H9 (cell line): ENCODE results near the gene UPB1. TPM values are rescaled to one million over a fixed set of nuclear protein-coding genes. Genes with fewer than 3 reads are reported as not detected.

ENCODE experiments used
- DNase-seq: peaks from one replicate; pipeline ENCODE4 v3.0.0-alpha.2; 2017
- H2AFZ ChIP-seq: one replicate; pipeline ENCODE4 v1.6.1; 2013; ENCODE audit warnings: mild to moderate bottlenecking, low read length, control low read depth, moderate library complexity
- H2AK5ac ChIP-seq: 2 replicates; pipeline ENCODE4 v1.6.1; 2013; ENCODE audit warnings: low read length, control low read depth, mixed read lengths; ENCODE audit not compliant: insufficient read length
- H2BK120ac ChIP-seq: one replicate; pipeline ENCODE4 v1.6.1; 2013; ENCODE audit warnings: low read depth, mild to moderate bottlenecking, low read length, control low read depth, inconsistent platforms; ENCODE audit not compliant: poor library complexity, severe bottlenecking
- H2BK12ac ChIP-seq: 2 replicates; pipeline ENCODE4 v1.6.1; 2013; ENCODE audit warnings: low read length, control low read depth, mixed read lengths, low read depth; ENCODE audit not compliant: insufficient read length
- H2BK15ac ChIP-seq: 2 replicates; pipeline ENCODE4 v1.6.1; 2013; ENCODE audit warnings: low read depth, low read length, control low read depth
- H2BK20ac ChIP-seq: one replicate; pipeline ENCODE4 v1.6.1; 2013; ENCODE audit warnings: low read depth, mild to moderate bottlenecking, low read length, control low read depth, inconsistent platforms; ENCODE audit not compliant: poor library complexity, severe bottlenecking
- H2BK5ac ChIP-seq: 2 replicates; pipeline ENCODE4 v1.6.1; 2013; ENCODE audit warnings: low read length, control low read depth, mixed read lengths; ENCODE audit not compliant: insufficient read length
- H3K14ac ChIP-seq: 2 replicates; pipeline ENCODE4 v1.6.1; 2013; ENCODE audit warnings: low read length, control low read depth; ENCODE audit not compliant: insufficient read depth
- H3K18ac ChIP-seq: 2 replicates; pipeline ENCODE4 v1.6.1; 2013; ENCODE audit warnings: low read depth, mild to moderate bottlenecking, mixed read lengths, low read length, control low read depth; ENCODE audit not compliant: insufficient read length
- H3K23ac ChIP-seq: 2 replicates; pipeline ENCODE4 v1.6.1; 2013; ENCODE audit warnings: low read length, control low read depth, mixed read lengths, low read depth; ENCODE audit not compliant: insufficient read length
- H3K23me2 ChIP-seq: 2 replicates; pipeline ENCODE4 v1.6.1; 2013; ENCODE audit warnings: low read depth, mild to moderate bottlenecking, mixed read lengths, low read length, control low read depth; ENCODE audit not compliant: insufficient read length, poor library complexity, severe bottlenecking
- H3K27ac ChIP-seq: 2 replicates; pipeline ENCODE4 v1.5.1; 2013; ENCODE audit warnings: low read length, control low read depth, mixed read lengths, low read depth; ENCODE audit not compliant: insufficient read length
- H3K27me3 ChIP-seq: 2 replicates; pipeline ENCODE4 v1.6.1; 2013; ENCODE audit warnings: low read length, control low read depth, inconsistent platforms; ENCODE audit not compliant: insufficient read depth
- H3K4ac ChIP-seq: 2 replicates; pipeline ENCODE4 v1.6.1; 2013; ENCODE audit warnings: low read depth, mild to moderate bottlenecking, control low read depth, inconsistent platforms, low read length, moderate library complexity
- H3K4me1 ChIP-seq: 2 replicates; pipeline ENCODE4 v1.6.1; 2013; ENCODE audit warnings: low read length, control low read depth, inconsistent platforms; ENCODE audit not compliant: insufficient read depth
- H3K4me2 ChIP-seq: 2 replicates; pipeline ENCODE4 v1.6.1; 2013; ENCODE audit warnings: low read length, control low read depth, mixed read lengths; ENCODE audit not compliant: insufficient read length, insufficient read depth
- H3K56ac ChIP-seq: 2 replicates; pipeline ENCODE4 v1.6.1; 2013; ENCODE audit warnings: low read depth, mild to moderate bottlenecking, mixed read lengths, low read length, control low read depth; ENCODE audit not compliant: insufficient read length
- H3K79me1 ChIP-seq: 2 replicates; pipeline ENCODE4 v1.6.1; 2013; ENCODE audit warnings: low read depth, mild to moderate bottlenecking, moderate library complexity, low read length, control low read depth, inconsistent platforms; ENCODE audit not compliant: insufficient read depth, poor library complexity, severe bottlenecking
- H3K79me2 ChIP-seq: 2 replicates; pipeline ENCODE4 v1.6.1; 2013; ENCODE audit warnings: low read length, control low read depth, inconsistent platforms; ENCODE audit not compliant: insufficient read depth
- H3K9ac ChIP-seq: 2 replicates; pipeline ENCODE4 v1.6.1; 2013; ENCODE audit warnings: low read length, control low read depth, mixed read lengths; ENCODE audit not compliant: insufficient read length; ENCODE audit errors: extremely low read depth
- H3K9me3 ChIP-seq: one replicate; pipeline ENCODE4 v1.6.1; 2013; ENCODE audit warnings: low read depth, low read length, inconsistent platforms; ENCODE audit not compliant: control insufficient read depth
- H3T11ph ChIP-seq: one replicate; pipeline ENCODE4 v1.6.1; 2013; ENCODE audit warnings: mild to moderate bottlenecking, low read length, control low read depth, inconsistent platforms
- H4K20me1 ChIP-seq: one replicate; pipeline ENCODE4 v1.6.1; 2013; ENCODE audit not compliant: control insufficient read depth, insufficient read length, insufficient read depth
- H4K5ac ChIP-seq: 2 replicates; pipeline ENCODE4 v1.6.1; 2013; ENCODE audit warnings: low read depth, mild to moderate bottlenecking, mixed read lengths, low read length, control low read depth; ENCODE audit not compliant: insufficient read length
- H4K8ac ChIP-seq: replicated peaks from 2 replicates; pipeline ENCODE4 v1.6.1; 2013; ENCODE audit warnings: low read length, control low read depth, mixed read lengths, low read depth; ENCODE audit not compliant: insufficient read length
- H4K91ac ChIP-seq: 2 replicates; pipeline ENCODE4 v1.6.1; 2013; ENCODE audit warnings: low read depth, mild to moderate bottlenecking, moderate library complexity, mixed read lengths, low read length, control low read depth; ENCODE audit not compliant: insufficient read length
- H3K27ac Mint-ChIP-seq, 3 experiments: 2 replicates in 2 of 3; 3 replicates in 1 of 3; pipeline ENCODE4 v1.8.0; 2020 to 2021; ENCODE audit warnings: mixed read lengths in 3 of 3, mild to moderate bottlenecking in 1 of 3, moderate library complexity in 1 of 3
- H3K27me3 Mint-ChIP-seq: 2 replicates; pipeline ENCODE4 v1.8.0; 2021; ENCODE audit warnings: low read depth, mild to moderate bottlenecking, moderate library complexity, mixed read lengths
- H3K36me3 Mint-ChIP-seq, 3 experiments: 2 replicates in 2 of 3; 3 replicates in 1 of 3; pipeline ENCODE4 v1.8.0; 2020 to 2021; ENCODE audit warnings: low read depth in 3 of 3, mixed read lengths in 3 of 3; ENCODE audit not compliant: insufficient read depth in 1 of 3
- H3K4me1 Mint-ChIP-seq, 2 experiments: 2 replicates each; pipeline ENCODE4 v1.8.0; 2020; ENCODE audit warnings: mixed read lengths in 2 of 2
- H3K4me3 Mint-ChIP-seq, 2 experiments: 2 replicates in 1 of 2; 3 replicates in 1 of 2; pipeline ENCODE4 v1.8.0; 2020 to 2021; ENCODE audit warnings: mild to moderate bottlenecking in 2 of 2, mixed read lengths in 2 of 2, moderate library complexity in 1 of 2
- H3K9me3 Mint-ChIP-seq, 2 experiments: 2 replicates in 1 of 2; 3 replicates in 1 of 2; pipeline ENCODE4 v1.8.0; 2020; ENCODE audit warnings: mild to moderate bottlenecking in 2 of 2, mixed read lengths in 2 of 2, moderate library complexity in 1 of 2
- WGBS: extraction: QIAGEN DNeasy Blood & Tissue Kit; methylation state at CpG from one replicate; pipeline ENCODE4 v1.1.7; 2013; ENCODE audit warnings: missing lambda C conversion rate, low lambda C conversion rate, mixed read lengths; ENCODE audit not compliant: insufficient read length; ENCODE audit errors: extremely low coverage; 5-methylcytosine and 5-hydroxymethylcytosine counted together
- total RNA-seq: library from RNA; stranded (reverse); gene quantifications from 2 replicates; pipeline ENCODE4 v1.2.1, GENCODE V29; 2021
- TF ChIP-seq, protein P1 (sequence below): fragments of 200-600 bp; sonication (generic); conservative IDR thresholded peaks from 3 replicates; pipeline ENCODE4 v1.8.0; 2021; ENCODE audit warnings: antibody characterized with exemption, mild to moderate bottlenecking

The UPB1 gene
- total RNA-seq, 1 experiment from 2014 or later = not detected

DNA sequence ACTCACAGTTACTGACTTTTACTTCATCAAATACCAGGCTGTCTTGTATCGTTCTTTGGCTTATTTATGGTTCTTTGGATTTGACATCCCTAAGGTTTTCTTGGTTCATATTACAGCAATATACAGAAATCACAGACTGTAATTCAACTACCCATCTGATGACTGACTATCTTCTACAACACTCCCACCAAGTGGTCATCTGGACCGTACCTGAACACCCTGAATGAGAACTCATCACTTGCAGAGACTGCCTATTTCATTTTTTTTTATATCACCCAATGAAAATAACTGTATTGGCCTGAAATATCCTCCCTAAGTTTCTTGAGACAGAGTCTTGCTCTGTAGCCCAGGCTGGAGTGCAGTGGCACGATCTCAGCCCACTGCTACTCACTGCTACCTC lies 9.5 kb upstream of the UPB1 start:
- no peak overlapping the region for H4K91ac ChIP-seq
- H3K4me1 ChIP-seq = no peaks in the 10 kb centered on the region
- no peak overlapping the region for H2BK12ac ChIP-seq
- no peak for DNase-seq
- TF ChIP-seq, protein P1, sequence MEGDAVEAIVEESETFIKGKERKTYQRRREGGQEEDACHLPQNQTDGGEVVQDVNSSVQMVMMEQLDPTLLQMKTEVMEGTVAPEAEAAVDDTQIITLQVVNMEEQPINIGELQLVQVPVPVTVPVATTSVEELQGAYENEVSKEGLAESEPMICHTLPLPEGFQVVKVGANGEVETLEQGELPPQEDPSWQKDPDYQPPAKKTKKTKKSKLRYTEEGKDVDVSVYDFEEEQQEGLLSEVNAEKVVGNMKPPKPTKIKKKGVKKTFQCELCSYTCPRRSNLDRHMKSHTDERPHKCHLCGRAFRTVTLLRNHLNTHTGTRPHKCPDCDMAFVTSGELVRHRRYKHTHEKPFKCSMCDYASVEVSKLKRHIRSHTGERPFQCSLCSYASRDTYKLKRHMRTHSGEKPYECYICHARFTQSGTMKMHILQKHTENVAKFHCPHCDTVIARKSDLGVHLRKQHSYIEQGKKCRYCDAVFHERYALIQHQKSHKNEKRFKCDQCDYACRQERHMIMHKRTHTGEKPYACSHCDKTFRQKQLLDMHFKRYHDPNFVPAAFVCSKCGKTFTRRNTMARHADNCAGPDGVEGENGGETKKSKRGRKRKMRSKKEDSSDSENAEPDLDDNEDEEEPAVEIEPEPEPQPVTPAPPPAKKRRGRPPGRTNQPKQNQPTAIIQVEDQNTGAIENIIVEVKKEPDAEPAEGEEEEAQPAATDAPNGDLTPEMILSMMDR = peak; percentile 24; the same call in 2 of the 3 replicates
- no peak overlapping the region for H2BK20ac ChIP-seq
- H3K9me3 Mint-ChIP-seq = no peaks in the 10 kb centered on the region
- no peak overlapping the region for H2AK5ac ChIP-seq
- no peak overlapping the region for H3K18ac ChIP-seq
- H2BK120ac ChIP-seq = no peak overlapping the region
- no peak overlapping the region for H2AFZ ChIP-seq
- peaks cover 2% of the 10 kb centered on the region; the same call in 1 of the 2 replicates for H3K27me3 Mint-ChIP-seq
- no peaks in the 10 kb centered on the region for H3K79me2 ChIP-seq
- H4K8ac ChIP-seq = no peak overlapping the region
- no peak overlapping the region for H3K4me2 ChIP-seq
- H2BK15ac ChIP-seq = no peak overlapping the region
- H3K56ac ChIP-seq = no peak overlapping the region
- no peak overlapping the region for H3K27ac ChIP-seq
- no peak overlapping the region for H4K5ac ChIP-seq
- H3K9ac ChIP-seq = no peak overlapping the region
- no peaks in the 10 kb centered on the region for H3K23me2 ChIP-seq
- no peak overlapping the region for H3K27ac Mint-ChIP-seq
- H3K9me3 ChIP-seq = no peaks in the 10 kb centered on the region
- no peaks in the 10 kb centered on the region for H4K20me1 ChIP-seq
- no peak overlapping the region for H2BK5ac ChIP-seq
- no peak overlapping the region for H3K23ac ChIP-seq
- no CpG with 5 or more reads among the region's 3 CpGs for WGBS
- no peaks in the 10 kb centered on the region for H3K79me1 ChIP-seq
- H3K14ac ChIP-seq = no peak overlapping the region
- H3K27me3 ChIP-seq = no peaks in the 10 kb centered on the region
- H3K36me3 Mint-ChIP-seq = no peaks in the 10 kb centered on the region
- no peak overlapping the region for H3T11ph ChIP-seq
- no peak overlapping the region for H3K4me3 Mint-ChIP-seq
- H3K4me1 Mint-ChIP-seq = peaks cover 14 to 16% of the 10 kb centered on the region in 2 experiments
- H3K4ac ChIP-seq = no peak overlapping the region
